GM18505 (cell line): ENCODE measurements around the gene LINGO1.

ENCODE experiments used
- ATAC-seq: cut with Tn5 transposase; IDR thresholded peaks from one replicate; pipeline ENCODE4 v1.9.1; 2021; ENCODE audit not compliant: unreplicated experiment
- POLR2A ChIP-seq: IDR thresholded peaks from 4 replicates; pipeline ENCODE4 v1.6.1; 2011; ENCODE audit warnings: borderline replicate concordance; ENCODE audit not compliant: insufficient read depth, insufficient read length; ENCODE audit errors: extremely low read depth

The LINGO1 gene

DNA sequence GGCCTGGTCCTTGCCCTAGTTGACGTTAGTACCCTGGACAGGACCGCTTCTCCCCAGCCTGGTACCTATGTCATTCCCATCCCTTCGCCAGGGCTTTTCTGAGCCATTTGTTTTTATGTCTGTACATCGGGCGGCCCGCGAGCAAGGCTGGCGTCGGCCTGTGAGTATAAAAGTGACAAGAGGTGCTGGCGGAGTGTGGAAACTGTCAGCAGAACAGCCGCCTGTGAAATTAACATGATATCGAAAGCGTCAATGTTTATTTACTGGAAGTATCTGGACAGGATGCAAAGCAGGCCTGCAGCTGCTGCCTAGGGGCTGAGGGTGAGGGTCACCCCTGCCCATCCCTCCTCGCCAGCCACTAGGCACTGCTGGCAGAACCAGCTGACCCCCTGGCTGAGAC, 33.4 kb downstream of the LINGO1 start:
- no peak for ATAC-seq
- no peak for TF ChIP-seq POLR2A

GRCh38 chr15:77598644-77599043, 34.1 kb downstream of the LINGO1 start:
- no peak for TF ChIP-seq POLR2A
- ATAC-seq = no peak

DNA sequence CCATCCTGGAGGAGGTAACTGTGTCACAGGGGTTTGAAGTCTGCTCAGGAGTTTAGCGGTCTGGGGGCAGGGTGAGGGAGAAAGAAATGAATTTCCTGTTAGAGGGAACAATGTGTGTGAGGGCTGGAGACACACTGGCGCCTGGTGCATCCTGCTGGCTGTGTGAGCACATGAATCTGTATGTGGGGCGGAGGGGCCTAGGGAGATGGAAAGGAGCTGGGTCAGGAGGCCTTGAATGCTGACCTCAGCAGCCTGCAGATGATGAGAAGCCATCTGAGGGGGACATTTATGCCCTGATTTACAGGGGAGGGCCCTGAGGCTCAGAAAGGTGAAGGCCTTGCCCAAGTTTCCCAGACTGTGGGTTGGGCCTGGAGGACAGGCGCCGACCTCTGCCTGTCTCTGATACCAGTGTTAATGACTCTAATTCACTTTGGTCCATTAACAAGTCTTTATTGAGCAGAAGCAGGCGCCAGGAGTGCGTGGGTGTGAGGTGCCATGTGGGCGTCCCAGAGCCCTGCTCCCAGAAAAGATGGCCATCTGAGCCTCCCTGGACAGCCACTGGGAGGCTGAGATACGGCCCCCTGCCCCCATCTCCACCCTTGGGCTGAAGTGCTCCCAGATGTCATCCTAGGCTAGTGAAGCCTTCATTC, 34.8 kb downstream of the LINGO1 start:
- TF ChIP-seq POLR2A = no peak
- ATAC-seq = no peak

DNA sequence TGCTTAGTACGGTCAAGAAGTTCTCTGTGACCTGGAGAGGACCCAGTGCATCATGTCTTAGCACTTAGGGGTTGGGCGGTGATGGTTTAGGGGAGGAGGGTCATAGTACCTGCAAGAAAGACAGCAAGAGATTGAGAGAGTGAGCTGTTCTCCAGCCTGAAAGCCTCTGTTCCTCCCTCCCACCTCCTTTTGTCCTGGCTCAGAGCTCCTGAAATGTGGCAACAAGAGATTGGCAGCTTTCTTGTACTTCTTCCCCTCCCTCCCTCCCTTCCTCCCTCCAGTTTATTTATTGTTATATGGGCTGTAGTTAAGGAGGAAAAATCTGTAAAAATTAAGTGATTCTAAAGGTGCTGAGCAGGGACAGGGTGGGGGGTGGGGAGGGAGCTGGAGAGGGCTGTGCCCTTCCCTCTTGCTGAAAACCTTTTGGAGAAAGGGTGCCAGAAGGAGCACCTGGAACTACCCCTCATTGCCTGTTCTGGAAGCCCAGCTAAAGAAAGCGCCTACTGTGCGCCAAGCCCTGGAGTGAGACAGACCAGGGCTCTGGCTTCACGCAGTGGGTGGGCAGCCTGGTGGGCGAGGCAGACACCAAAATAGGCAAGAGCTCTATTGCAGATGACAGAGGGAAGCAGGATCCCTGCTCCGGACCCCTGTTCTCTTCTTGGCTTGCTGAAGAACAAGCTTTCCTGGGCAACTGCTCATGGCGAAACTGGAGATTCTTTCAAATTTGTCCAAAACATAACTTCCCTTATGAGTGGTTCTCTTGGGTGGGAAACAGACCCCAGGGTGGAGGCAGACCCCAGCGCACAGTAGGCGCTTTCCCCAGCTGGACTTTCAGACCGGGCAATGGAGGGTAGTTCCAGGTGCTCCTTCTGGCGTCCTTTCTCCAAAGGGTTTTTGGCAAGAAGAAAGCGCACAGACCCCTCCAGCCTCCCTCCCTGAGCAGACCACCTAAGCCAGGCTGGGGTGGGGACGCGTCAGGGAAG, 35.6 kb downstream of the LINGO1 start:
- TF ChIP-seq POLR2A = no peak
- ATAC-seq = no peak

DNA sequence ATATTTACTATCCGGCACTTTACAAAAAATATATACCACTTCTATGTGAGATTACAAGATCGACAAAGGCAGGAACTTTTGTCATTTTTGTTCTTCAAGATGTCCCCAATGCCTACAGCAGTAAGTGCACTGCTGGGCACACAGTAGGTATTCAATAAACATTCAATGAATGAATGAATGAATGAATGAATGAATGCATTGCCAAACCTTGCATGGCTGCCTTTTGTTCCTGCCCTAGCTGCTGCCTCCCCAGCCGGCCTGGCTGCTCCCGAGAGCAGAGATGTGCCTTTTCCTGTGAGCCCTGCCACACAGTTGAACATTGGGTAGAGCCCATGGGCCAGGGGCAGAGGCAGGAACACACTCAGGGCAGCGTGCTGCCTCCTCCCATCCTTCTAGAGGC, 37.5 kb downstream of the LINGO1 start:
- no peak for ATAC-seq
- TF ChIP-seq POLR2A = no peak

DNA sequence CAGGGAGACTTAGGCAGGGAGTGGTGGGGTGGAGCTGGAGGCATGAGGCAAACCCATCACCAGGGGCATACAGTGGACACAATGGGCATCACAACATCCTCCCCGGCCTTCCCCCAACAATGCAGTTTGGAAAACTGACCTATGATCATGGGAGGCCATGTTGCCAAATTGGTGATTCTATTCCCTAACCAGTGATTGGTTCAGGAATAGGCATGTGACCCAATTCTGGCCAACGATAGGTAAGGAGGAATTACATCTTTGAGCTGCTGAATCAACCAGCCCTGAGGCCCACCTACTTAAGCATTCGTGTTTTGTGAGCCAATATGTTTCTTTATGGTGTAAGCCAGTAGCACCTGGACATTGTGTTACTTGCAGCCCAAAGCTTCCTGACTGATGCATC, 40.0 kb downstream of the LINGO1 start:
- no peak for TF ChIP-seq POLR2A
- ATAC-seq = no peak

DNA sequence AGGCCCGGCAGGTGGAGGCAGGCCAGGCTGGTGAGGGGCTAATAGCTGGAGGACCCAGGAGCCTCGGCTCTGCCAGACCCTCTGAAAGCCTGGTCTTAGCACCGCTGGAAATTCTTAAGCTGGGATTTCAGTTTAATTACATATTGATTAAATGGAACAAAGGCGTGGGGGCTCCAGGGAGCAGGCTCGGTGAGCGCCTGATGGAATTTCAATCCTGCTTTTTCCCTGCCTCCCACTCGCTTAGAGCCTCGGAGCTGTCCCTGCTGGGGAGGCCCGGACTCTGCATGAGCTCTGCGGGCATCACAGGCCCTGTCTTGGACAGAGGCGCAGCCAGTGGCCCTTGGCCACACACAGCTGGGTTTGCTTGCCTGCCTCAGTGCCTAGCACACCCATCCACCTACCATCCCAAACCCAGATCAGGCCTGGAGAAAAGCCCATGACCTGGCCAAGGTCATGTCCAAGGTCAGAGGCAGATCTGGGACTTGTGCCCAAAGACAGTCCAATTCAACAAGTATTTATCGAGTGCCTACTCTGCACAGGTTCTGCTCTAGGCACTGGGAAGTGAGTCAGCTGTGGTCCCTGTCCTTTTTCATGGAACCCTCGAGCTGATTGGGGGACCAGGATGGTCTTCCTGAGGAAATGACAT, 40.6 kb downstream of the LINGO1 start:
- no peak for TF ChIP-seq POLR2A
- no peak for ATAC-seq

- no peak for ATAC-seq
- TF ChIP-seq POLR2A = no peak
Measured at GRCh38 chr15:77589839-77590238, 42.9 kb downstream of the LINGO1 start.

DNA sequence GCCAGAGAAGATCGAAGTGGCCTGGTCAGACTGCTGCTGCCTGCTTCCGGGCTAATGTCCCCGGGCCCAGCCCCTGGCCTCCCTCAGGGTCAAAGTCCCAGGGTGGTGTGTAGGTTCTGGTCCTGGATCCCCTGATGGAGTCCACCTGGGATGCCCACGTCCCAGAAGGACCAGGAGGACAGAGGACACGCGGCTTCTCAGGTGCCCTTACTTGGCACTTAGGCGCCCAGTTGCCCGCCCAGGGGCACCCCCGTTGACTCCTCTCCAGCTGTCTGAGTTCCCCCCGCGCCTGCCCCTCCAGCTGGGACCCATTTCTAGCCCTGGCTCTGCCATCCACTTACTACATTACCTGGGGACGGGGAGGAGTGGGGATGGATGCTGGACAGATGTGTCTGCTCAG, 44.6 kb downstream of the LINGO1 start:
- TF ChIP-seq POLR2A = no peak
- no peak for ATAC-seq

DNA sequence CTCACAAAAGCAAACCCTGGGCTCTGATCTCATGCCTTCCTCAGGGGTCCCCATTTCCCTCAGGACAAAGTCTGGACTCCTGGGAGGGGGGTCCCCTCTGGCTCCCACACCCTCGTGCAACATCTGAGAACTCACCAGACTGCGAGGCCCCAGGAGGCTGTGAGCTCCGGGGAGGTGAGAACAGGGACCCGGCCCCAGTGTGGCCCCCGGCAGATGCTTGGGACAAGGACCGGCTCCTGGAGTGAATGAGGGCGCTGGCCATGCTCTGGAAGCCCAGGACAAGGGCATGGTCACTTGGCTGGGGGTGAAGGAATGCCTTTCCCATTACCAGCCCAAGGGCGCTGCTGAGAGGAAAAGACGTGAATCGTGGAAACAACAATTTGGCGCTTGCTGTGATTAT, 48.0 kb downstream of the LINGO1 start:
- no peak for TF ChIP-seq POLR2A

DNA sequence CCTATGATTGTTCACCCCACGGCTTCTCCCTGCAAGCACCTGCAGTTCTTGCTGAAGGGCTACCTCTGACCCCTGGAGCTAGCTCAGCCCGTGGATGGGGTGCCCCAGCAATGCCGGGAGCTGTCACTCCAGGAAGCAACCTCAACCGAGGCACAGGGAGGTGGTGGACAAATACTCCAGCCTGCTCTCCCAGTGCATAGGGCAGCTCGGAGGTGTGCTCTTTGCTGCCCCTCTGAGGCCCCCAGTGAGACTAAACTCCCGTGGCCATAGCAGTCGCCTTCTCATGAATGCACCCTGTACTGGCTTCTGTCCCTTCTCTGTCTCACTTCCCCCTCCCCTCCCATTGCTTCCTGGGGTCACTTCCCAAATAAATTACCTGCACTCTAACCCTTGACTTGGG, 48.5 kb downstream of the LINGO1 start:
- no peak for ATAC-seq
- TF ChIP-seq POLR2A = no peak

More for the DNA sequence above, 48.0 kb downstream of the LINGO1 start:
- no peak for ATAC-seq

- ATAC-seq = no peak
- no peak for TF ChIP-seq POLR2A
Measured at GRCh38 chr15:77582763-77583162, 49.9 kb downstream of the LINGO1 start.

- ATAC-seq = no peak
- no peak for TF ChIP-seq POLR2A
Measured at GRCh38 chr15:77581896-77582569, 50.7 kb downstream of the LINGO1 start.
